ENCODE results near the gene SEH1L.
A peak's percentile ranks its signal among the peaks of the same experiment; 100 is the strongest.
"Not testable (repeated sequence)": the region's sequence is repeated elsewhere in the genome, so short reads cannot be mapped to it uniquely, and the experiment has no call there.

SEH1L gene

GRCh38 chr18:12996661-12997292 lies 49.0 kb downstream of the SEH1L start:
- no peak for DNase-seq (ENCODE audit: low read depth)

DNA sequence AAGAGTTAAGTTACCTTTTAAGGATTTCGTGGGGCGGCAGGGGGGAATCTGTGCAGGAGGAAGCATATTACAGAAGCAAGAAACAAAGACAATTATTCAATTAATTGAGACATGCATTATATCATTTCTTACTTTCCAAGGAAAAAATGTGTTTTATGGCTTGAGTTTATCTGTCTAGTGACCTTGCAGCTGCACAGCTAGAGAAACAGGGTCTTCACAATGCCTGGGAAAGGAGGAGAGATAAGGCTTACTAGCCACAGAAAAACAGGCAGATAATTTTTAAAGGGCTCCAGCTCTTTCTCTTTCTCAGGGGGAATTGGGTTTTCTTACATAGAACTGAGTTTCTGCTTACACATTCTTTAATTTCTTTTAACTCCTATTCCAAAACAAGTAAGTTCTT lies 49.5 kb downstream of the SEH1L start:
- not testable (repeated sequence) for DNase-seq (ENCODE audit: low read depth)

- DNase-seq (ENCODE audit: low read depth) = no peak
These were observed 50.7 kb downstream of the SEH1L start for GRCh38 chr18:12998332-12999060.

GRCh38 chr18:13003466-13003896 lies 55.7 kb downstream of the SEH1L start:
- DNase-seq (ENCODE audit: low read depth) = peak; percentile 94

DNA sequence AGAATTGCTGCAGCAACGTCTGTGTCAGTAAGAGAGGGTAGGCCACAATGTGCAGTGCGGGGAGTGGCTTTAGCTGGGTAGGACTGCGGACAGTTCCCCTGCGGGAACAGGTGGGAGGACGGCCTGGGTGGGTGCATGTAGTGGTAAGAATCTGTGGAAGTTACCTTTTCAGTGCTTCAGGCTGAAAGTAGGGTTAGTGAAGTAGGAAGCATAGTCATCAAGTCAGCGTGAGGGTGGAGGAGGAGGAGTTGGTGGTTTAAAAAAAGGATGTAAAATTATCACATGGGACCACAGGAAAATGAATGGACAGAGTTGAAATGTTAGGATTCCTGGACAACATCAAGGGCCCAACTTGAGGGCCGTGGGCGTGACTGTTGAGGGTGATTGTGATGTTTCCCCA lies 56.6 kb downstream of the SEH1L start:
- no peak for DNase-seq (ENCODE audit: low read depth)

GRCh38 chr18:13005289-13005688 lies 57.5 kb downstream of the SEH1L start:
- no peak for DNase-seq (ENCODE audit: low read depth)

GRCh38 chr18:13006531-13007247 lies 58.9 kb downstream of the SEH1L start:
- no peak for DNase-seq (ENCODE audit: low read depth)

- DNase-seq (ENCODE audit: low read depth) = no peak
These were observed 59.4 kb downstream of the SEH1L start for GRCh38 chr18:13007248-13007560.

DNA sequence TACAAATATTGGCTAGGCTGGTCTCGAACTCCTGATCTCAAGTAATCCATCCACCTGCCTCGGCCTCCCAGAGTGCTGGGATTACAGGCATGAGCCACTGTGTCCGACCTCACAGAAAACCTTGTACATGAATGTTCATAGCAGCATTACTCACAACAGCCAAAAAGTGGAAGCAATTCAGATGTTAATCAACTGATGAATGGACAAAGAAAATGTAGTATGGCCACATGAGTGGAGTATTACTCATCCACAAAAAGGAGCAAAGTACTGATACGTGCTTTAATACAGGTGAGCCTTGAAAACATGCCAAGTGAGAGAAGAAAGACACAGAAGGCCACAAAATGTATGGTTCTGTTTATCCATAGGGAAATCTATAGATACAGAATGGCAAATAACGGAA lies 63.9 kb downstream of the SEH1L start:
- DNase-seq (ENCODE audit: low read depth) = peak; percentile 10

GRCh38 chr18:13014232-13014631 lies 66.4 kb downstream of the SEH1L start:
- DNase-seq (ENCODE audit: low read depth) = no peak

DNA sequence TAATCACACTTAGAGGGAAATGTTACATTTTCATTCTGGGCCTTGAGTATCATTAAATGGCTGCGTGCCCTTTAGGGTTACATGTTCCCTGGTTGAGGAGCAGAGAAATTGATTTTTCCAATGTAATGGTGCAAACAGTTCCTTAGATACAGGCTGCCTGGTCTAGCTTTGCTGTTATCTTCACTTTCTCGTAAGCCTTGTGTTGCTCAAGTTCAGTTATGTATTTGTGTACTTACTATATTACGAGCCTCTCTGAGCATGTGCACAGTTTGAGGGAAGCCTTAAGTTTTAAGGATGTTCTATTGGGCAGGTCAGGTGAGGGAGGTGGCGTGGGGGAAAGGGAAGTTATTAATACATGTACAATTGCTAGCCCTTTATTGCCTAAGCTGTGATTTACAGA lies 67.0 kb downstream of the SEH1L start:
- DNase-seq (ENCODE audit: low read depth) = no peak

DNA sequence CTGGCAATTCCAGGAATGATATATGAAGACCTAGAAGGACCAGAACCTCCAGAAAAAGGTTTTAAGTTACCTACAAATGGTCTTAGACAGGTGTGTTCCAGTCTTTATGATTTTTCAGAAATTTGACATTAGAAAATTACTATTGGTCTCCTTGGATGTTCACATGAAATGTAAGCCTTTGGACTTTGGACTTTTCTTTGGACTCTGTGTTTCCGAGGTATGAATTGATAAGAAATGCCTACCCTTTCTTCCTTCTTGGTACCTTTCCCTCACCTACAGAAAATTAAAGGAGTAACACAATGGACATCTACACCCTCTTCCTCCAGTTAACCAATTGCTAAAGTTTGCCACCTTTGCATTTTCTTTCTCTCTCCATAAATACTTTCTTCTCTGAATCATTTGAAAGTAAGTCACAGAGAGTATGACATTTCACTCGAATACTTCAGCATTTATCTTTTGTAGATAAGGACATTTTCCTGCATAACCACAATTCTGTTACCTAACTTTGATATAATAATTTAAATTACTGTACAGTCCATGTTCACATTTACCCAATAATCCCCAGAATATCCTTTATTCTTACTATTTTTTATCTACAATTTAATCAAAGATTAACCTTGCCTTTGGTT lies 69.5 kb downstream of the SEH1L start:
- DNase-seq (ENCODE audit: low read depth) = no peak

GRCh38 chr18:13018374-13018773 lies 70.6 kb downstream of the SEH1L start:
- DNase-seq (ENCODE audit: low read depth) = no peak

DNA sequence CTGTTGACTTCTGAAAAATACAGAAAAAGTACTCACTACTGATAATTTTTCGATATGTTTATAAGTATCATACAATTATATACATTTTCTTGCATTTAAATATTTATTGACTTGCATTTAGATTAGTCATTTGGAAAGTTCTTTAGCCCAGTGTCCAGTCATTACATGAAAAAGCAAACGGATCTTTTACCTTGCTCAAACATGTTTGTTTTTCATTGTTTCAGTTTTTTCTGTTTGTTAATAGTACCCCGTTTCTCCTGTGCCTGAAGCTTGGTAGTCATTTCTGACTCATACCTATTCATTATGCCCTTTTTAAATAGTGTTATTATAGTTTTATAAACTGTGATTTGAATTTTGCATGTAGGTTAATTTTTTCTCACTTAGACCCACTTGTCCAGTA lies 71.5 kb downstream of the SEH1L start:
- peak; percentile 55 for DNase-seq (ENCODE audit: low read depth)

- DNase-seq (ENCODE audit: low read depth) = no peak
These were observed 74.8 kb downstream of the SEH1L start for GRCh38 chr18:13022644-13023043.

GRCh38 chr18:13025233-13025632 lies 77.4 kb downstream of the SEH1L start:
- no peak for DNase-seq (ENCODE audit: low read depth)

DNA sequence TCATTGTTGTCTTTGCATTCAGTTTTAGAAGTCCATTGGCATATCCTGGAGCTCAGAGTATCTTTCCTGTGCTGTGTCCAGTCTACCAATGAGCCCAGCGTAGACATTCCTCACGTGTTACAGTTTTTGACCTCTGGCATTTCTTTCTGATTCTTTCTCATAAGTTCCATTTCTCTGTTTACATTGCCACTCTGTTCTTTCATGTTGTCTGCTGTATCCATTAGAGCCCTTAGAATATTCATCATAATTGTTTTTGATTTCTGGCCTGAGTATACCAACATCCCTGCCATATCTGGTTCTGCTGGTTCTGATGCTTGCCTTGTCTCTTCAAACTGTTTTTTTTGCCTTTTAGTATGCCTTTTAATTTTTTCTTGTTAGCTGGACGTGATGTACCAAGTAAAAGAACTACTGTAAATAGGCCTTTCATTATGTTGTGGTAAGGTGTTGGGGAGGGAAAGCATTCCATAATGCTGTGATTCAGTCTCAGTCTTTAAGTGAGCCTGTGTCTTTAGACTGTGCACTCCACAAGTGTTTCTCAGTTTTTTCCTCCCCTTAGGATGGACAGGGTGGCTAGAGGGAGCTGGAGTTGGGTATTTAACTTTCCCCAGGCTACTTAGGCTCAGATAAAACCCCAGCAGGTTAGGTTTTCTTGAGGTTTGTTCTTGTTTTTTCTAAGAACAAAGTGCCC lies 78.9 kb downstream of the SEH1L start:
- DNase-seq (ENCODE audit: low read depth) = peak; percentile 1

GRCh38 chr18:13028869-13029268 lies 81.1 kb downstream of the SEH1L start:
- DNase-seq (ENCODE audit: low read depth) = no peak

GRCh38 chr18:13032173-13032572 lies 84.4 kb downstream of the SEH1L start:
- no peak for DNase-seq (ENCODE audit: low read depth)

- DNase-seq (ENCODE audit: low read depth) = peak; percentile 18
These were observed 87.6 kb downstream of the SEH1L start for GRCh38 chr18:13035249-13035914.

GRCh38 chr18:13036622-13037320 lies 89.0 kb downstream of the SEH1L start:
- peak; percentile 19 for DNase-seq (ENCODE audit: low read depth)

All from ELR (cell line).